D721Med (cell line): ENCODE measurements around the gene TFAP2E.
"Not testable (repeated sequence)": the region's sequence is repeated elsewhere in the genome, so short reads cannot be mapped to it uniquely, and the experiment has no call there.

ENCODE experiments used
- DNase-seq: peaks from one replicate; pipeline ENCODE4 v3.0.0; 2011; ENCODE audit warnings: low spot score; ENCODE audit not compliant: insufficient read length
- FAIRE-seq: peaks from 2 replicates; lab custom pipeline; 2011; peaks lifted over from hg19 to GRCh38; lab: Jason Lieb, UNC
- TF ChIP-seq, protein P1 (sequence below): IDR thresholded peaks from 2 replicates; pipeline ENCODE4 v1.5.1; 2012; ENCODE audit warnings: mild to moderate bottlenecking, control low read depth; ENCODE audit not compliant: insufficient read depth; ENCODE audit errors: missing control alignments

The TFAP2E gene

GRCh38 chr1:35575416-35575958 lies 2.4 kb downstream of the TFAP2E start:
- DNase-seq (no peak), FAIRE-seq (no peak)
- TF ChIP-seq, protein P1, sequence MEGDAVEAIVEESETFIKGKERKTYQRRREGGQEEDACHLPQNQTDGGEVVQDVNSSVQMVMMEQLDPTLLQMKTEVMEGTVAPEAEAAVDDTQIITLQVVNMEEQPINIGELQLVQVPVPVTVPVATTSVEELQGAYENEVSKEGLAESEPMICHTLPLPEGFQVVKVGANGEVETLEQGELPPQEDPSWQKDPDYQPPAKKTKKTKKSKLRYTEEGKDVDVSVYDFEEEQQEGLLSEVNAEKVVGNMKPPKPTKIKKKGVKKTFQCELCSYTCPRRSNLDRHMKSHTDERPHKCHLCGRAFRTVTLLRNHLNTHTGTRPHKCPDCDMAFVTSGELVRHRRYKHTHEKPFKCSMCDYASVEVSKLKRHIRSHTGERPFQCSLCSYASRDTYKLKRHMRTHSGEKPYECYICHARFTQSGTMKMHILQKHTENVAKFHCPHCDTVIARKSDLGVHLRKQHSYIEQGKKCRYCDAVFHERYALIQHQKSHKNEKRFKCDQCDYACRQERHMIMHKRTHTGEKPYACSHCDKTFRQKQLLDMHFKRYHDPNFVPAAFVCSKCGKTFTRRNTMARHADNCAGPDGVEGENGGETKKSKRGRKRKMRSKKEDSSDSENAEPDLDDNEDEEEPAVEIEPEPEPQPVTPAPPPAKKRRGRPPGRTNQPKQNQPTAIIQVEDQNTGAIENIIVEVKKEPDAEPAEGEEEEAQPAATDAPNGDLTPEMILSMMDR: no peak

DNA sequence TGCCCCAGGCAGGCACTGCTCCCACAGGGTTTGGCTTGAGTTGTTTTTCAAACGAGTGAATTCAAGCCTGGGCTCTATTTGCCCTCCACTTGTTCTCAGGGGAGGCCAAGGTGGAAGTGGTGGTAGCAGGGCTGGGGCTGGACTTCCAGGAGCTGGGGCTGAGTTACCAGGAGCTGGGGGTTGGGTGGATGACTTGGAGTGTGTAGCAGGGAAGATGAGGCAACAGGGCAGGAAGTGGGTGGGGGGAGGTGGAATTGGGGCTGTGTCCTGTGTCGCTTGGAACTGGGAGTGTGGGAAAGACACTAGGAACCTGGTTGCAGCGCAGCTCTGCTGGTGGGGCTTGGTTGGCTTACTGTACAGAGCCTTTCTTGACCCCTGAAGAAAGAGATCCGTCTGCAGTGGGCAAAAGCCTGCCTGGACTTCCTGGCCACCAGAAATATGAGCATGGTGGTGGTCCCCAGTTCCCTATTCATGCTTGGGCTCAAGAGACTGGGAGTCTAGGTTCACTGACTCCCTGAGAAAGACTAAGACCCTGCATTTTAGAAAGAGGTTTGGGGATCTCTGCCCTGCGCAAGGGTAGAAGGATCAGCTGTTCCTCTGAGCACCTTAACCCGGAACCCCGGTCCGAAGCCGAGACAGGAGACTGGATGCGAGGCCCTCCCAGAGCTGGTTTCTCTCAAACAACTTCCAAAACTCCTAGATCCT lies 3.1 kb downstream of the TFAP2E start:
- TF ChIP-seq, protein P1: no peak
- FAIRE-seq (no peak), DNase-seq (no peak)

DNA sequence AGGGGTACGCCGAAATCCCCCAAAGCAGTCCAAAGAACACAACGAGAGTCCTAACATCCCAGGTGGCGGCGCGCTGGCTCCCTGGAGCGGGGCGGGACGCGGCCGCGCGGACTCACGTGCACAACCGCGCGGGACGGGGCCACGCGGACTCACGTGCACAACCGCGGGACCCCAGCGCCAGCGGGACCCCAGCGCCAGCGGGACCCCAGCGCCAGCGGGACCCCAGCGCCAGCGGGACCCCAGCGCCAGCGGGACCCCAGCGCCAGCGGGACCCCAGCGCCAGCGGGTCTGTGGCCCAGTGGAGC lies 3.6 kb downstream of the TFAP2E start:
- FAIRE-seq, DNase-seq: not testable (repeated sequence)

DNA sequence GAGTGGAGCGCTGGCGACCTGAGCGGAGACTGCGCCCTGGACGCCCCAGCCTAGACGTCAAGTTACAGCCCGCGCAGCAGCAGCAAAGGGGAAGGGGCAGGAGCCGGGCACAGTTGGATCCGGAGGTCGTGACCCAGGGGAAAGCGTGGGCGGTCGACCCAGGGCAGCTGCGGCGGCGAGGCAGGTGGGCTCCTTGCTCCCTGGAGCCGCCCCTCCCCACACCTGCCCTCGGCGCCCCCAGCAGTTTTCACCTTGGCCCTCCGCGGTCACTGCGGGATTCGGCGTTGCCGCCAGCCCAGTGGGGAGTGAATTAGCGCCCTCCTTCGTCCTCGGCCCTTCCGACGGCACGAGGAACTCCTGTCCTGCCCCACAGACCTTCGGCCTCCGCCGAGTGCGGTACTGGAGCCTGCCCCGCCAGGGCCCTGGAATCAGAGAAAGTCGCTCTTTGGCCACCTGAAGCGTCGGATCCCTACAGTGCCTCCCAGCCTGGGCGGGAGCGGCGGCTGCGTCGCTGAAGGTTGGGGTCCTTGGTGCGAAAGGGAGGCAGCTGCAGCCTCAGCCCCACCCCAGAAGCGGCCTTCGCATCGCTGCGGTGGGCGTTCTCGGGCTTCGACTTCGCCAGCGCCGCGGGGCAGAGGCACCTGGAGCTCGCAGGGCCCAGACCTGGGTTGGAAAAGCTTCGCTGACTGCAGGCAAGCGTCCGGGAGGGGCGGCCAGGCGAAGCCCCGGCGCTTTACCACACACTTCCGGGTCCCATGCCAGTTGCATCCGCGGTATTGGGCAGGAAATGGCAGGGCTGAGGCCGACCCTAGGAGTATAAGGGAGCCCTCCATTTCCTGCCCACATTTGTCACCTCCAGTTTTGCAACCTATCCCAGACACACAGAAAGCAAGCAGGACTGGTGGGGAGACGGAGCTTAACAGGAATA lies 4.2 kb downstream of the TFAP2E start:
- FAIRE-seq (no peak), DNase-seq (no peak)
- TF ChIP-seq, protein P1: no peak

GRCh38 chr1:35580949-35581388 lies 7.9 kb downstream of the TFAP2E start:
- DNase-seq: no peak
- FAIRE-seq: no peak
- TF ChIP-seq, protein P1: no peak

DNA sequence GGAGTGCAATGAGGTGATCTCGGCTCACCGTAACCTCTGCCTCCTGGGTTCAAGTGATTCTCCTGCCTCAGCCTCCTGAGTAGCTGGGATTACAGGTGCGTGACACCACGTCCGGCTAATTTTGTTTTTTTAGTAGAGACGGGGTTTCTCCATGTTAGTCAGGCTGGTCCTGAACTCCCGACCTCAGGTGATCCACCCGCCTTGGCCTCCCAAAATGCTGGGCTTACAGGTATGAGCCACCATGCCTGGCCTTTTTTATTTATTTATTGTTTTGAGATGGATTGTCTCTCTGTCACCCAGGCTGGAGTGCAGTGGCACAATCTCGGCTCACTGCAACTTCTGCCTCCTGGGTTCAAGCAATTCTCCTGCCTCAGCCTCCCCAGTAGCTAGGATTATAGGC lies 8.5 kb downstream of the TFAP2E start:
- not testable (repeated sequence) for DNase-seq, FAIRE-seq

DNA sequence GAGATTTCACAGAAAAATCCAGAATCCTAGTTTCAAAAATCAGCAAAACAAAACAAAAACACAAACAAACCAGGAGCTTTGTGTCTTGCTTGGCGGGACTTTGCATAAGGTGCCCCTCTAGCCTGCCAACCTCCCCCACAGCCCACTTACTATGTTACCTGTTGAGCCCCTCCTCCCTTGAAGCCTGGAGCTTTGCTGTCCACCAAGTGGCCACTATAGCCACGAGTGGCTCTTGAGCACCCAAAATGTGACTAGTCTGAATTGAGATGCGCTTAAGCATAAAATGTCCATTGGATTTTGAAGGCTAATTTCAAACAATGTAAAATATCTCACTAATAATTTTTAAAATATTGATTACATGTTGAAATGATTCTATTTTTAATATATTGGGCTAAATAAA lies 12.2 kb downstream of the TFAP2E start:
- FAIRE-seq: no peak
- TF ChIP-seq, protein P1: no peak
- DNase-seq: no peak

GRCh38 chr1:35585805-35586204 lies 12.7 kb downstream of the TFAP2E start:
- FAIRE-seq, DNase-seq: not testable (repeated sequence)
